ENCODE results near the gene VPS18. TPM values are rescaled to one million over a fixed set of nuclear protein-coding genes. Genes with fewer than 3 reads are reported as not detected.

The VPS18 gene
- total and polyA plus RNA-seq, 2 donors (not counting 1 experiment from before 2014, with no cell fraction given): 13.6 to 29.6 TPM

- no peak overlapping the region for H3K4me3 ChIP-seq (ENCODE audit: control extremely low read depth in 1 of 5, extremely low read depth in 1 of 5, insufficient read depth in 1 of 5, low read depth in 2 of 5, low read length in 4 of 5)
- H3K4me1 ChIP-seq (ENCODE audit: control insufficient read depth in 2 of 2, insufficient read depth in 2 of 2, low read length in 2 of 2): no peaks in the 10 kb centered on the region
- Mint-ChIP-seq H3K9me3 (ENCODE audit: insufficient read depth) (no peaks in the 10 kb centered on the region), H3K4me3 (no peak overlapping the region), H3K27ac (no peak overlapping the region), H3K4me1 (no peaks in the 10 kb centered on the region), H3K27me3 (no peaks in the 10 kb centered on the region)
- H2AFZ ChIP-seq (ENCODE audit: insufficient read depth, low read depth, low read length, poor library complexity, severe bottlenecking): no peak overlapping the region
- ChIA-PET POLR2A (interaction anchor here (0.6 kb wide), 1 partner anchor 13 kb away, joined by 10 read pairs; no protein-coding TSS in a partner anchor), CTCF (interaction anchor here (0.6 kb wide), 2 partner anchors 13 to 820 kb away, joined by 3 read pairs; no protein-coding TSS in a partner anchor)
- TF ChIP-seq, protein P1, sequence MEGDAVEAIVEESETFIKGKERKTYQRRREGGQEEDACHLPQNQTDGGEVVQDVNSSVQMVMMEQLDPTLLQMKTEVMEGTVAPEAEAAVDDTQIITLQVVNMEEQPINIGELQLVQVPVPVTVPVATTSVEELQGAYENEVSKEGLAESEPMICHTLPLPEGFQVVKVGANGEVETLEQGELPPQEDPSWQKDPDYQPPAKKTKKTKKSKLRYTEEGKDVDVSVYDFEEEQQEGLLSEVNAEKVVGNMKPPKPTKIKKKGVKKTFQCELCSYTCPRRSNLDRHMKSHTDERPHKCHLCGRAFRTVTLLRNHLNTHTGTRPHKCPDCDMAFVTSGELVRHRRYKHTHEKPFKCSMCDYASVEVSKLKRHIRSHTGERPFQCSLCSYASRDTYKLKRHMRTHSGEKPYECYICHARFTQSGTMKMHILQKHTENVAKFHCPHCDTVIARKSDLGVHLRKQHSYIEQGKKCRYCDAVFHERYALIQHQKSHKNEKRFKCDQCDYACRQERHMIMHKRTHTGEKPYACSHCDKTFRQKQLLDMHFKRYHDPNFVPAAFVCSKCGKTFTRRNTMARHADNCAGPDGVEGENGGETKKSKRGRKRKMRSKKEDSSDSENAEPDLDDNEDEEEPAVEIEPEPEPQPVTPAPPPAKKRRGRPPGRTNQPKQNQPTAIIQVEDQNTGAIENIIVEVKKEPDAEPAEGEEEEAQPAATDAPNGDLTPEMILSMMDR (IDR thresholded peaks at IDR 0.05): no peak
- no peak for TF ChIP-seq EZH2 (IDR thresholded peaks at IDR 0.05; ENCODE audit: borderline replicate concordance, insufficient read depth, low read depth, low read length, poor library complexity, severe bottlenecking)
- no peaks in the 10 kb centered on the region for H3K36me3 ChIP-seq (replicated peaks in 1 of 2; ENCODE audit: control extremely low read depth in 1 of 2, control insufficient read depth in 1 of 2, extremely low read depth in 1 of 2, insufficient read depth in 2 of 2, low read length in 1 of 2)
- no peaks in the 10 kb centered on the region for H4K20me1 ChIP-seq (ENCODE audit: control insufficient read depth, insufficient read depth, low read length, poor library complexity, severe bottlenecking)
- no peaks in the 10 kb centered on the region for H3K79me2 ChIP-seq (ENCODE audit: control insufficient read depth, insufficient read depth, low read length)
- no peak overlapping the region for H3K9ac ChIP-seq (ENCODE audit: low read length)
- no peaks in the 10 kb centered on the region for H3K27me3 ChIP-seq (replicated peaks in 1 of 4; ENCODE audit: control extremely low read depth in 1 of 4, control insufficient read depth in 3 of 4, insufficient read depth in 4 of 4, low read length in 3 of 4)
- no peaks in the 10 kb centered on the region for H3K9me3 ChIP-seq (ENCODE audit: control extremely low read depth in 1 of 3, control insufficient read depth in 2 of 3, insufficient read depth in 1 of 3, low read length in 2 of 3)
- 93% methylated on average over 8 of the region's 11 CpGs for WGBS (ENCODE audit: insufficient coverage)
- ATAC-seq (ENCODE audit: low read depth) (no peak), DNase-seq (no peak)
- no peak overlapping the region for H3K4me2 ChIP-seq (replicated peaks; ENCODE audit: low read depth, low read length, poor library complexity, severe bottlenecking)
- intact Hi-C loops (cut with micrococcal nuclease): no loop called here
- no peak overlapping the region for H3K27ac ChIP-seq (ENCODE audit: low read length in 2 of 2)
Observed at GRCh38 chr15:40917585-40917984, 23.3 kb downstream of the VPS18 start.

- TF ChIP-seq, protein P1 (IDR thresholded peaks at IDR 0.05): no peak
- no peak for TF ChIP-seq EZH2 (IDR thresholded peaks at IDR 0.05; ENCODE audit: borderline replicate concordance, insufficient read depth, low read depth, low read length, poor library complexity, severe bottlenecking)
- CTCF ChIA-PET: no interaction called here
- Mint-ChIP-seq H3K27me3 (no peaks in the 10 kb centered on the region), H3K4me1 (no peaks in the 10 kb centered on the region), H3K4me3 (no peak overlapping the region), H3K9me3 (ENCODE audit: insufficient read depth) (no peaks in the 10 kb centered on the region), H3K27ac (no peak overlapping the region)
- H4K20me1 ChIP-seq (ENCODE audit: control insufficient read depth, insufficient read depth, low read length, poor library complexity, severe bottlenecking): no peaks in the 10 kb centered on the region
- no peaks in the 10 kb centered on the region for H3K79me2 ChIP-seq (ENCODE audit: control insufficient read depth, insufficient read depth, low read length)
- ATAC-seq (ENCODE audit: low read depth) (no peak), DNase-seq (no peak)
- WGBS (ENCODE audit: insufficient coverage): 93% methylated on average over 15 of the region's 15 CpGs
- H2AFZ ChIP-seq (ENCODE audit: insufficient read depth, low read depth, low read length, poor library complexity, severe bottlenecking): no peak overlapping the region
- H3K27me3 ChIP-seq (replicated peaks in 1 of 4; ENCODE audit: control extremely low read depth in 1 of 4, control insufficient read depth in 3 of 4, insufficient read depth in 4 of 4, low read length in 3 of 4): no peaks in the 10 kb centered on the region
- no peaks in the 10 kb centered on the region for H3K36me3 ChIP-seq (replicated peaks in 1 of 2; ENCODE audit: control extremely low read depth in 1 of 2, control insufficient read depth in 1 of 2, extremely low read depth in 1 of 2, insufficient read depth in 2 of 2, low read length in 1 of 2)
- no peaks in the 10 kb centered on the region for H3K9me3 ChIP-seq (ENCODE audit: control extremely low read depth in 1 of 3, control insufficient read depth in 2 of 3, insufficient read depth in 1 of 3, low read length in 2 of 3)
- H3K27ac ChIP-seq (ENCODE audit: low read length in 2 of 2): no peak overlapping the region
- POLR2A ChIA-PET: no interaction called here
- no peak overlapping the region for H3K9ac ChIP-seq (ENCODE audit: low read length)
- intact Hi-C loops (cut with micrococcal nuclease): no loop called here
- H3K4me3 ChIP-seq (ENCODE audit: control extremely low read depth in 1 of 5, extremely low read depth in 1 of 5, insufficient read depth in 1 of 5, low read depth in 2 of 5, low read length in 4 of 5): no peak overlapping the region
- no peaks in the 10 kb centered on the region for H3K4me1 ChIP-seq (ENCODE audit: control insufficient read depth in 2 of 2, insufficient read depth in 2 of 2, low read length in 2 of 2)
- no peak overlapping the region for H3K4me2 ChIP-seq (replicated peaks; ENCODE audit: low read depth, low read length, poor library complexity, severe bottlenecking)
Observed at GRCh38 chr15:40918146-40918798, 24.0 kb downstream of the VPS18 start.

All from B cell (primary cell).